GM12878 (cell line): ENCODE results near the gene PIK3C3. TPM values are rescaled to one million over a fixed set of nuclear protein-coding genes. Genes with fewer than 3 reads are reported as not detected.

Experiments
- ATAC-seq: fragments of 200-7000 bp; cut with Tn5 transposase; 3 replicates; pipeline ENCODE4 v1.9.1; 2020; ENCODE audit warnings: mild to moderate bottlenecking, moderate library complexity
- BruUV-seq: library from RNA; stranded (reverse); fragments of 400-500 nt; replicated peaks from 2 replicates; lab custom pipeline; 2021; lab: Mats Ljungman, UMichigan
- CTCF ChIA-PET: fragments of 300-600 bp; sonication (Branson Sonifier 250); formaldehyde crosslinking; extraction: SDS; loops from one replicate; lab custom pipeline; 2021; ENCODE audit warnings: inconsistent platforms; lab: Yijun Ruan, JAX
- POLR2A ChIA-PET: fragments of 350-600 bp; formaldehyde crosslinking; extraction: SDS; loops from one replicate; lab custom pipeline; 2021; ENCODE audit warnings: inconsistent platforms; lab: Charles Lee
- RAD21 ChIA-PET: fragments of 300-600 bp; sonication (Branson Sonifier 250); formaldehyde crosslinking; loops from one replicate; lab custom pipeline; 2023; ENCODE audit warnings: antibody characterized with exemption; ENCODE audit not compliant: unreplicated experiment; lab: Charles Lee
- SMC1A ChIA-PET: fragments of 300-600 bp; sonication (Branson Sonifier 250); formaldehyde crosslinking; loops from one replicate; lab custom pipeline; 2023; ENCODE audit not compliant: unreplicated experiment, uncharacterized antibody; lab: Charles Lee
- DNase-seq: peaks from one replicate; pipeline ENCODE4 v3.0.0-alpha.2; 2011; ENCODE audit warnings: low read depth, low spot score
- FAIRE-seq: peaks from 3 replicates; lab custom pipeline; 2011; peaks lifted over from hg19 to GRCh38; lab: Jason Lieb, UNC
- H2AFZ ChIP-seq: 2 replicates; pipeline ENCODE4 v1.6.0; 2011; ENCODE audit warnings: low read depth, low read length, control low read depth; ENCODE audit not compliant: control insufficient read depth
- H3K27ac ChIP-seq: 2 replicates; pipeline ENCODE4 v1.5.1; 2011; ENCODE audit warnings: control low read depth; ENCODE audit not compliant: control insufficient read depth, insufficient read depth
- H3K27me3 ChIP-seq, 2 experiments: replicated peaks in 1 of 2; 2 replicates each; pipeline versions ENCODE4 v1.6.0 to v1.6.1; 2011; ENCODE audit warnings: low read length in 1 of 2; ENCODE audit not compliant: control insufficient read depth in 2 of 2, insufficient read depth in 2 of 2
- H3K36me3 ChIP-seq, 2 experiments: 2 replicates each; pipeline ENCODE4 v1.5.1; 2011; ENCODE audit warnings: low read length in 1 of 2; ENCODE audit not compliant: control insufficient read depth in 2 of 2, insufficient read depth in 2 of 2
- H3K4me1 ChIP-seq: 2 replicates; pipeline ENCODE4 v1.6.1; 2011; ENCODE audit warnings: mild to moderate bottlenecking, low read length, moderate library complexity, mixed read lengths; ENCODE audit not compliant: control insufficient read depth, insufficient read depth
- H3K4me2 ChIP-seq: 2 replicates; pipeline ENCODE4 v1.6.0; 2011; ENCODE audit warnings: control low read depth; ENCODE audit not compliant: control insufficient read depth, insufficient read depth
- H3K4me3 ChIP-seq: fragments of 200-600 bp; sonication (generic); 2 replicates; pipeline ENCODE4 v1.5.1; 2016
- H3K79me2 ChIP-seq: 2 replicates; pipeline ENCODE4 v1.6.0; 2011; ENCODE audit warnings: low read length; ENCODE audit not compliant: control insufficient read depth, insufficient read depth
- H3K9ac ChIP-seq: 2 replicates; pipeline ENCODE4 v1.8.0; 2011; ENCODE audit warnings: low read length, control low read depth, mixed read lengths; ENCODE audit not compliant: control insufficient read depth, insufficient read depth
- H3K9me3 ChIP-seq: replicated peaks from 3 replicates; pipeline ENCODE4 v1.5.1; 2011; ENCODE audit warnings: mild to moderate bottlenecking, low read length; ENCODE audit not compliant: control insufficient read depth, insufficient read depth
- H4K20me1 ChIP-seq: 2 replicates; pipeline ENCODE4 v1.6.0; 2011; ENCODE audit not compliant: control insufficient read depth, insufficient read depth
- ATF7 ChIP-seq: fragments of 450-650 bp; IDR thresholded peaks from 2 replicates; pipeline ENCODE4 v1.6.1; 2016; ENCODE audit warnings: low read depth, mild to moderate bottlenecking
- BCLAF1 ChIP-seq: fragments of 450-650 bp; IDR thresholded peaks from 2 replicates; pipeline ENCODE4 v1.6.1; 2017; ENCODE audit warnings: antibody characterized with exemption, mild to moderate bottlenecking, moderate library complexity
- EP300 ChIP-seq, 2 experiments: fragments of 150-350 bp in 1 of 2; IDR thresholded peaks; 2 replicates each; pipeline ENCODE4 v1.6.1; 2011 to 2012; ENCODE audit warnings: low read depth in 2 of 2, low read length in 2 of 2, borderline replicate concordance in 1 of 2, improper control_type of control experiment in 1 of 2, inconsistent platforms in 1 of 2; ENCODE audit not compliant: control insufficient read depth in 1 of 2
- EZH2 ChIP-seq: IDR thresholded peaks from 2 replicates; pipeline ENCODE4 v1.6.1; 2012; ENCODE audit warnings: low read depth, mild to moderate bottlenecking, control low read depth, inconsistent platforms, low read length, borderline replicate concordance; ENCODE audit not compliant: control insufficient read depth
- MTA3 ChIP-seq: IDR thresholded peaks from 2 replicates; pipeline ENCODE4 v1.6.1; 2012; ENCODE audit warnings: low read length, inconsistent platforms, borderline replicate concordance
- NFXL1 ChIP-seq: fragments of 450-650 bp; IDR thresholded peaks from 2 replicates; pipeline ENCODE4 v1.6.1; 2017; ENCODE audit warnings: antibody characterized with exemption, mild to moderate bottlenecking, borderline replicate concordance
- NR2C2 ChIP-seq: IDR thresholded peaks from 2 replicates; pipeline ENCODE4 v1.6.1; 2011; ENCODE audit warnings: borderline replicate concordance, low read depth; ENCODE audit not compliant: control insufficient read depth, insufficient read length
- RFX5 ChIP-seq: IDR thresholded peaks from 2 replicates; pipeline ENCODE4 v1.6.1; 2011; ENCODE audit warnings: low read depth, low read length, improper control_type of control experiment
- SIN3A ChIP-seq: IDR thresholded peaks from 2 replicates; pipeline ENCODE4 v1.6.1; 2012; ENCODE audit warnings: low read depth, low read length, improper control_type of control experiment
- SIX5 ChIP-seq: IDR thresholded peaks from 2 replicates; pipeline ENCODE4 v1.6.1; 2011; ENCODE audit warnings: mild to moderate bottlenecking, low read depth, low read length, moderate library complexity; ENCODE audit not compliant: severe bottlenecking
- SKIL ChIP-seq: fragments of 450-650 bp; IDR thresholded peaks from 2 replicates; pipeline ENCODE4 v1.6.1; 2017; ENCODE audit warnings: mild to moderate bottlenecking, low read depth, inconsistent platforms; ENCODE audit not compliant: poor library complexity, severe bottlenecking
- ZBTB40 ChIP-seq: fragments of 450-650 bp; IDR thresholded peaks from 2 replicates; pipeline ENCODE4 v1.6.1; 2016; ENCODE audit warnings: mild to moderate bottlenecking, moderate library complexity, borderline replicate concordance
- WGBS: methylation state at CpG from one replicate; pipeline ENCODE4 v1.1.6; 2016; ENCODE audit warnings: low lambda C conversion rate; ENCODE audit not compliant: insufficient replicate concordance, insufficient coverage; ENCODE audit errors: missing lambda C conversion rate; 5-methylcytosine and 5-hydroxymethylcytosine counted together
- in situ Hi-C: fragments of 300-500 bp; cut with MboI; formaldehyde crosslinking; loops from 9 replicates; pipeline ENCODE4 v1.14.3; 2018; ENCODE audit warnings: mixed read lengths
- intact Hi-C: fragments of 100-400 bp; cut with micrococcal nuclease; formaldehyde crosslinking; loops from one replicate; pipeline ENCODE4 v1.14.2; 2022; ENCODE audit not compliant: unreplicated experiment
- polyA plus RNA-seq, 11 experiments: library from polyadenylated mRNA; depleted of rRNA in 4 of 11; unstranded in 6 of 11; stranded (reverse) in 5 of 11; fragments of >200 nt; fragmentation: Nextera tagmentation in 4 of 11; fragmentation: Illumina TruSeq in 1 of 11; extraction: Ambion mirVana in 4 of 11; extraction: Trizol in 1 of 11; gene quantifications; 1 replicate in 1 of 11; 2 replicates in 10 of 11; pipeline versions ENCODE4 v1.2.1 to v1.2.3, GENCODE V29; 2011 to 2016; ENCODE audit warnings: inconsistent platforms in 2 of 11, missing spikeins in 2 of 11, low read depth in 1 of 11
- total RNA-seq, 4 experiments: library from RNA; depleted of rRNA in 3 of 4; stranded (reverse); fragments of >200 nt in 3 of 4; fragmentation: Illumina TruSeq in 1 of 4; extraction: Trizol in 1 of 4; gene quantifications; 2 replicates each; pipeline versions ENCODE4 v1.2.1 to v1.2.3, GENCODE V29; 2013 to 2021

PIK3C3 gene
- total and polyA plus RNA-seq, 10 of the 15 experiments (the other 5 are each of a cell fraction or from before 2014, with no cell fraction given): 14.4 to 131 (median 32.4) TPM

- TF ChIP-seq BCLAF1 (no peak), EZH2 (no peak), NFXL1 (no peak), SIN3A (no peak), SKIL (no peak)
These were observed 15.7 kb upstream of the PIK3C3 start (continued) for GRCh38 chr18:41939326-41939725.

GRCh38 chr18:41940506-41941215, 14.4 kb upstream of the PIK3C3 start:
- DNase-seq: no peak
- Histone ChIP-seq H3K79me2 (no peaks in the 10 kb centered on the region), H4K20me1 (no peaks in the 10 kb centered on the region), H3K4me2 (no peak overlapping the region), H2AFZ (no peak overlapping the region), H3K9ac (no peak overlapping the region), H3K27ac (no peak overlapping the region), H3K4me1 (no peaks in the 10 kb centered on the region; the same call in 1 of the 2 replicates), H3K4me3 (no peak overlapping the region), H3K27me3 (no peaks in the 10 kb centered on the region), H3K36me3 (no peaks in the 10 kb centered on the region), H3K9me3 (no peaks in the 10 kb centered on the region)
- SMC1A ChIA-PET: no interaction called here
- no peak for FAIRE-seq
- in situ Hi-C loops: no loop called here
- POLR2A ChIA-PET: no interaction called here
- CTCF ChIA-PET: no interaction called here
- 64% methylated on average over 6 of the region's 6 CpGs for WGBS
- RAD21 ChIA-PET: no interaction called here
- no peak for ATAC-seq
- intact Hi-C loops: no loop called here
- BruUV-seq: no TSS peak
- TF ChIP-seq MTA3 (no peak), NR2C2 (no peak), ATF7 (no peak), ZBTB40 (no peak), SIX5 (no peak), EP300 (IDR thresholded peaks at IDR 0.05; ENCODE audit: borderline replicate concordance in 1 of 2, control insufficient read depth in 1 of 2, low read depth in 2 of 2, low read length in 2 of 2) (no peak), RFX5 (no peak)
